NT2/D1 (cell line): ENCODE measurements around the gene SLC9A9.

Experiments used
- SUZ12 ChIP-seq: IDR thresholded peaks from 2 replicates; pipeline ENCODE4 v1.6.1; 2011; ENCODE audit not compliant: insufficient read length, insufficient read depth; ENCODE audit errors: extremely low read depth
- YY1 ChIP-seq: IDR thresholded peaks from 2 replicates; pipeline ENCODE4 v1.6.1; 2011; ENCODE audit not compliant: insufficient read length, insufficient read depth
- ZNF274 ChIP-seq: IDR thresholded peaks from 2 replicates; pipeline ENCODE4 v1.6.1; 2011; ENCODE audit warnings: mild to moderate bottlenecking, low read depth, low read length

DNA sequence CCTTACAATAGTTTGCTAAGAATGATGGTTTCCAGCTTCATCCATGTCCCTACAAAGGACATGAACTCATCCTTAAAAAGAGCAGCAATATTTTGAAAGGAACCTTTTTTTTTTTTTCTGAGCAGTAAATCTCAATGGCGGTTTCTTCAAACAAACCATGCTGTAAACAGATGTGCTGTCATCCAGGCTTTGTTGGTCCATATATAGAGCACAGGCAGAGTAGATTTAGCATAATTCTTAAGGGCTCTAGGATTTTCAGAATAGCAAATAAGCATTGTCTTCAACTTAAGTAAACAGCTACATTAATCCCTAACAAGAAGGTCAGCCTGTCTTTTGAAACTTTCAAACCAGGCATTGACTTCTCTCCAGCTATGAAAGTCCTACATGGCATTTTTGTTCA, 334.2 kb downstream of the SLC9A9 start:
- no peak for TF ChIP-seq YY1
- no peak for TF ChIP-seq SUZ12
- TF ChIP-seq ZNF274, result no peak
